GM18868 (cell line): Measurements from ENCODE around the gene PCYT1A.
"Not testable (repeated sequence)": the region's sequence is repeated elsewhere in the genome, so short reads cannot be mapped to it uniquely, and the experiment has no call there.

Experiments used
- ATAC-seq: cut with Tn5 transposase; IDR thresholded peaks from one replicate; pipeline ENCODE4 v1.9.1; 2021; ENCODE audit warnings: mild to moderate bottlenecking, moderate library complexity; ENCODE audit not compliant: unreplicated experiment

Gene PCYT1A

GRCh38 chr3:196216681-196217211, 70.8 kb downstream of the PCYT1A start:
- ATAC-seq, result no peak

- ATAC-seq, result no peak
Measured at GRCh38 chr3:196216089-196216564, 71.4 kb downstream of the PCYT1A start, which contains the start of gene SLC51A. Gene SLC51A, plus strand, starts transcription at chr3:196216534. Its CDS starts 179 bp downstream, at chr3:196216713.

- ATAC-seq, result no peak
Measured at GRCh38 chr3:196215493-196216020, 72.0 kb downstream of the PCYT1A start.

- no peak for ATAC-seq
Measured at GRCh38 chr3:196214783-196215441, 72.6 kb downstream of the PCYT1A start.

- no peak for ATAC-seq
Measured at GRCh38 chr3:196210673-196211556, 76.6 kb downstream of the PCYT1A start, which contains the start of gene ZDHHC19. Gene ZDHHC19, minus strand, starts transcription at chr3:196211400. Its CDS starts 85 bp downstream, at chr3:196211315.

GRCh38 chr3:196209944-196210672, 77.4 kb downstream of the PCYT1A start:
- ATAC-seq, result not testable (repeated sequence)

- ATAC-seq, result no peak
Measured at GRCh38 chr3:196208942-196209695, 78.4 kb downstream of the PCYT1A start.

GRCh38 chr3:196207833-196208607, 79.5 kb downstream of the PCYT1A start:
- ATAC-seq, result no peak

- ATAC-seq, result no peak
Measured at GRCh38 chr3:196207159-196207832, 80.2 kb downstream of the PCYT1A start.

GRCh38 chr3:196205442-196206205, 81.9 kb downstream of the PCYT1A start:
- not testable (repeated sequence) for ATAC-seq

GRCh38 chr3:196203846-196204245, 83.7 kb downstream of the PCYT1A start:
- no peak for ATAC-seq

- no peak for ATAC-seq
Measured at GRCh38 chr3:196202516-196202970, 85.0 kb downstream of the PCYT1A start.

- ATAC-seq, result no peak
Measured at GRCh38 chr3:196198771-196199753, 88.5 kb downstream of the PCYT1A start.

GRCh38 chr3:196198081-196198675, 89.3 kb downstream of the PCYT1A start:
- ATAC-seq, result no peak

GRCh38 chr3:196197524-196197923, 90.0 kb downstream of the PCYT1A start:
- no peak for ATAC-seq

GRCh38 chr3:196195664-196196265, 91.8 kb downstream of the PCYT1A start:
- ATAC-seq, result no peak
